ENCODE results near the gene CLASRP.

GRCh38 chr19:45016388-45017314, 22.2 kb upstream of the CLASRP start:
- TF ChIP-seq EZH2 (IDR thresholded peaks at IDR 0.05; ENCODE audit: insufficient read depth, poor library complexity, severe bottlenecking) (no peak), EZH2phosphoT487 (IDR thresholded peaks at IDR 0.05; ENCODE audit: insufficient read depth, low read depth) (no peak)
